Measurements from ENCODE around the gene EXOC5. TPM values are rescaled to one million over a fixed set of nuclear protein-coding genes. Genes with fewer than 3 reads are reported as not detected.
A peak's percentile ranks its signal among the peaks of the same experiment; 100 is the strongest.

EXOC5 gene
- total RNA-seq (2014; rRNA removed; shearing (Covaris generic); ENCODE audit: low replicate concordance), result 84.6 and 90.9 TPM in 2 replicates

- peak; percentile 100 for DNase-seq
- peaks cover 96% of the 10 kb centered on the region for H3K79me2 ChIP-seq (ENCODE audit: low read length)
- peak within 1 kb of the TSS; percentile 88 for H3K27ac ChIP-seq (ENCODE audit: low read length)
- H2AFZ ChIP-seq (ENCODE audit: low read length), result peak within 1 kb of the TSS; percentile 72; the same call in 1 of the 2 replicates
- H3K9me3 ChIP-seq (ENCODE audit: low read length), result no peaks in the 10 kb centered on the region
- peaks cover 43% of the 10 kb centered on the region for H3K36me3 ChIP-seq (ENCODE audit: insufficient read depth, low read length)
- H4K20me1 ChIP-seq (ENCODE audit: insufficient read depth, low read depth, low read length), result peaks cover 16% of the 10 kb centered on the region
- no peaks in the 10 kb centered on the region for H3K27me3 ChIP-seq (ENCODE audit: low read length)
- H3K4me3 ChIP-seq (ENCODE audit: low read length), result peak within 1 kb of the TSS; percentile 80
- H3K4me2 ChIP-seq (ENCODE audit: low read depth, low read length, poor library complexity, severe bottlenecking), result peak within 1 kb of the TSS; percentile 96
- no peaks in the 10 kb centered on the region for H3K9me2 ChIP-seq (replicated peaks; ENCODE audit: insufficient read depth, low read length)
- H3K4me1 ChIP-seq (ENCODE audit: low read length), result peaks cover 61% of the 10 kb centered on the region
- peak within 1 kb of the TSS; percentile 85 for H3K9ac ChIP-seq (ENCODE audit: low read length)
These were observed at the start of gene EXOC5, which contains the start of gene AP5M1 for GRCh38 chr14:57268161-57269069. Gene EXOC5 (minus strand): TSS chr14:57268905. CDS start chr14:57268648, 257 bp downstream. Gene AP5M1 (plus strand): TSS chr14:57268971. CDS start chr14:57269315, 344 bp downstream.

- Histone ChIP-seq H2AFZ (ENCODE audit: low read length) (no peak overlapping the region), H3K4me3 (ENCODE audit: low read length) (no peak overlapping the region), H3K27ac (ENCODE audit: low read length) (no peak overlapping the region), H4K20me1 (ENCODE audit: insufficient read depth, low read depth, low read length) (0 out of 2 replicates have a peak, but pooled peaks cover 5% of the 10 kb centered on the region), H3K79me2 (ENCODE audit: low read length) (no peaks in the 10 kb centered on the region), H3K9ac (ENCODE audit: low read length) (no peak overlapping the region), H3K36me3 (ENCODE audit: insufficient read depth, low read length) (no peaks in the 10 kb centered on the region), H3K4me1 (ENCODE audit: low read length) (no peaks in the 10 kb centered on the region), H3K27me3 (ENCODE audit: low read length) (no peaks in the 10 kb centered on the region), H3K4me2 (ENCODE audit: low read depth, low read length, poor library complexity, severe bottlenecking) (no peak overlapping the region), H3K9me2 (replicated peaks; ENCODE audit: insufficient read depth, low read length) (no peaks in the 10 kb centered on the region), H3K9me3 (ENCODE audit: low read length) (no peaks in the 10 kb centered on the region)
- peak; percentile 95 for DNase-seq
These were observed 48.6 kb upstream of the EXOC5 start for GRCh38 chr14:57317248-57317833.

- Histone ChIP-seq H3K9ac (ENCODE audit: low read length) (no peak overlapping the region), H4K20me1 (ENCODE audit: insufficient read depth, low read depth, low read length) (0 out of 2 replicates have a peak, but pooled peaks cover 5% of the 10 kb centered on the region), H3K9me3 (ENCODE audit: low read length) (no peaks in the 10 kb centered on the region), H2AFZ (ENCODE audit: low read length) (no peak overlapping the region), H3K27ac (ENCODE audit: low read length) (no peak overlapping the region), H3K4me3 (ENCODE audit: low read length) (no peak overlapping the region), H3K79me2 (ENCODE audit: low read length) (no peaks in the 10 kb centered on the region), H3K4me1 (ENCODE audit: low read length) (peaks cover 6% of the 10 kb centered on the region), H3K27me3 (ENCODE audit: low read length) (no peaks in the 10 kb centered on the region), H3K9me2 (replicated peaks; ENCODE audit: insufficient read depth, low read length) (no peaks in the 10 kb centered on the region), H3K4me2 (ENCODE audit: low read depth, low read length, poor library complexity, severe bottlenecking) (no peak overlapping the region), H3K36me3 (ENCODE audit: insufficient read depth, low read length) (no peaks in the 10 kb centered on the region)
- no peak for DNase-seq
These were observed 45.8 kb upstream of the EXOC5 start for GRCh38 chr14:57314396-57315089.

- Histone ChIP-seq H3K9ac (ENCODE audit: low read length) (no peak overlapping the region), H3K4me2 (ENCODE audit: low read depth, low read length, poor library complexity, severe bottlenecking) (no peak overlapping the region), H3K4me1 (ENCODE audit: low read length) (no peaks in the 10 kb centered on the region), H3K27ac (ENCODE audit: low read length) (no peak overlapping the region), H3K36me3 (ENCODE audit: insufficient read depth, low read length) (no peaks in the 10 kb centered on the region), H3K79me2 (ENCODE audit: low read length) (no peaks in the 10 kb centered on the region), H3K9me2 (replicated peaks; ENCODE audit: insufficient read depth, low read length) (no peaks in the 10 kb centered on the region), H3K4me3 (ENCODE audit: low read length) (no peak overlapping the region), H4K20me1 (ENCODE audit: insufficient read depth, low read depth, low read length) (no peaks in the 10 kb centered on the region), H3K9me3 (ENCODE audit: low read length) (no peaks in the 10 kb centered on the region), H2AFZ (ENCODE audit: low read length) (no peak overlapping the region), H3K27me3 (ENCODE audit: low read length) (no peaks in the 10 kb centered on the region)
- no peak for DNase-seq
These were observed 34.2 kb upstream of the EXOC5 start for GRCh38 chr14:57302883-57303282.

- peaks cover 9% of the 10 kb centered on the region; the same call in 1 of the 2 replicates for H3K36me3 ChIP-seq (ENCODE audit: insufficient read depth, low read length)
- H3K4me1 ChIP-seq (ENCODE audit: low read length), result no peaks in the 10 kb centered on the region
- no peak overlapping the region for H3K27ac ChIP-seq (ENCODE audit: low read length)
- no peak overlapping the region for H3K4me2 ChIP-seq (ENCODE audit: low read depth, low read length, poor library complexity, severe bottlenecking)
- H3K9me3 ChIP-seq (ENCODE audit: low read length), result no peaks in the 10 kb centered on the region
- H3K9ac ChIP-seq (ENCODE audit: low read length), result no peak overlapping the region
- no peaks in the 10 kb centered on the region for H3K27me3 ChIP-seq (ENCODE audit: low read length)
- no peak overlapping the region for H2AFZ ChIP-seq (ENCODE audit: low read length)
- no peak overlapping the region for H3K4me3 ChIP-seq (ENCODE audit: low read length)
- H4K20me1 ChIP-seq (ENCODE audit: insufficient read depth, low read depth, low read length), result peaks cover 5% of the 10 kb centered on the region; the same call in 1 of the 2 replicates
- no peaks in the 10 kb centered on the region for H3K79me2 ChIP-seq (ENCODE audit: low read length)
- DNase-seq, result no peak
- no peaks in the 10 kb centered on the region for H3K9me2 ChIP-seq (replicated peaks; ENCODE audit: insufficient read depth, low read length)
These were observed 30.8 kb upstream of the EXOC5 start for GRCh38 chr14:57299511-57299910.

- H3K9me2 ChIP-seq (replicated peaks; ENCODE audit: insufficient read depth, low read length), result no peaks in the 10 kb centered on the region
- H3K36me3 ChIP-seq (ENCODE audit: insufficient read depth, low read length), result peaks cover 13% of the 10 kb centered on the region; the same call in 1 of the 2 replicates
- no peak overlapping the region for H3K4me2 ChIP-seq (ENCODE audit: low read depth, low read length, poor library complexity, severe bottlenecking)
- no peaks in the 10 kb centered on the region for H3K9me3 ChIP-seq (ENCODE audit: low read length)
- H3K27me3 ChIP-seq (ENCODE audit: low read length), result no peaks in the 10 kb centered on the region
- no peak overlapping the region for H3K4me3 ChIP-seq (ENCODE audit: low read length)
- H3K9ac ChIP-seq (ENCODE audit: low read length), result no peak overlapping the region
- no peaks in the 10 kb centered on the region for H3K4me1 ChIP-seq (ENCODE audit: low read length)
- DNase-seq, result no peak
- H3K27ac ChIP-seq (ENCODE audit: low read length), result no peak overlapping the region
- no peaks in the 10 kb centered on the region for H3K79me2 ChIP-seq (ENCODE audit: low read length)
- H2AFZ ChIP-seq (ENCODE audit: low read length), result no peak overlapping the region
- H4K20me1 ChIP-seq (ENCODE audit: insufficient read depth, low read depth, low read length), result peaks cover 8% of the 10 kb centered on the region; the same call in 1 of the 2 replicates
These were observed 29.1 kb upstream of the EXOC5 start for GRCh38 chr14:57297852-57298251.

- no peak for DNase-seq
- Histone ChIP-seq H4K20me1 (ENCODE audit: insufficient read depth, low read depth, low read length) (peaks cover 8% of the 10 kb centered on the region; the same call in 1 of the 2 replicates), H2AFZ (ENCODE audit: low read length) (no peak overlapping the region), H3K27ac (ENCODE audit: low read length) (no peak overlapping the region), H3K4me1 (ENCODE audit: low read length) (no peaks in the 10 kb centered on the region), H3K36me3 (ENCODE audit: insufficient read depth, low read length) (peaks cover 26% of the 10 kb centered on the region; the same call in 1 of the 2 replicates), H3K9ac (ENCODE audit: low read length) (no peak overlapping the region), H3K79me2 (ENCODE audit: low read length) (no peaks in the 10 kb centered on the region), H3K4me3 (ENCODE audit: low read length) (no peak overlapping the region), H3K9me2 (replicated peaks; ENCODE audit: insufficient read depth, low read length) (no peaks in the 10 kb centered on the region), H3K4me2 (ENCODE audit: low read depth, low read length, poor library complexity, severe bottlenecking) (no peak overlapping the region), H3K27me3 (ENCODE audit: low read length) (no peaks in the 10 kb centered on the region), H3K9me3 (ENCODE audit: low read length) (no peaks in the 10 kb centered on the region)
These were observed 26.5 kb upstream of the EXOC5 start for GRCh38 chr14:57295239-57295638.
